ENCODE data around the gene FAR2. TPM values are rescaled to one million over a fixed set of nuclear protein-coding genes. Genes with fewer than 3 reads are reported as not detected.
A peak's percentile ranks its signal among the peaks of the same experiment; 100 is the strongest.

Gene FAR2
- total RNA-seq, 2 experiments from 2014 or later, result 0.53 to 1.6 TPM

GRCh38 chr12:29241821-29242591 lies 92.9 kb downstream of the FAR2 start:
- no peaks in the 10 kb centered on the region for H3K36me3 Mint-ChIP-seq (ENCODE audit: low read depth)
- POLR2A ChIA-PET, result no interaction called here
- H3K27ac Mint-ChIP-seq, result no peak overlapping the region
- H3K4me1 ChIP-seq (ENCODE audit: insufficient read depth, low read length), result peaks cover 4% of the 10 kb centered on the region
- peak in 3 of 14 experiments; percentile 9 to 73 (median 62) for DNase-seq
- H3K27ac ChIP-seq (ENCODE audit: low read depth in 1 of 2, low read length in 2 of 2), result no peak overlapping the region
- H3K4me3 Mint-ChIP-seq, result no peak overlapping the region
- no peak for ATAC-seq (ENCODE audit: poor library complexity)
- no peak overlapping the region for H3K4me3 ChIP-seq (ENCODE audit: low read length)
- peaks cover 2% of the 10 kb centered on the region for H3K9me3 Mint-ChIP-seq
- H3K36me3 ChIP-seq (ENCODE audit: insufficient read depth, low read length), result no peaks in the 10 kb centered on the region
- CTCF ChIA-PET, result no interaction called here
- no peak for TF ChIP-seq CTCF (IDR thresholded peaks at IDR 0.05)
- peaks cover 0 to 7% of the 10 kb centered on the region in 2 experiments for H3K9me3 ChIP-seq (ENCODE audit: control insufficient read depth in 1 of 2, insufficient read depth in 1 of 2, low read length in 2 of 2)
- intact Hi-C loops (cut with DNase I, micrococcal nuclease), result no loop called here
- H3K27me3 Mint-ChIP-seq, result no peaks in the 10 kb centered on the region
- no peaks in the 10 kb centered on the region for H3K27me3 ChIP-seq (ENCODE audit: control insufficient read depth in 1 of 2, insufficient read depth in 2 of 2, low read length in 2 of 2)
- H3K4me1 Mint-ChIP-seq (ENCODE audit: low read depth), result peaks cover 7% of the 10 kb centered on the region

- Histone ChIP-seq H3K4me1 (ENCODE audit: insufficient read depth, low read length) (peaks cover 4% of the 10 kb centered on the region), H3K36me3 (ENCODE audit: insufficient read depth, low read length) (no peaks in the 10 kb centered on the region), H3K27me3 (ENCODE audit: control insufficient read depth in 1 of 2, insufficient read depth in 2 of 2, low read length in 2 of 2) (no peaks in the 10 kb centered on the region), H3K27ac (ENCODE audit: low read depth in 1 of 2, low read length in 2 of 2) (no peak overlapping the region), H3K4me3 (ENCODE audit: low read length) (no peak overlapping the region), H3K9me3 (ENCODE audit: control insufficient read depth in 1 of 2, insufficient read depth in 1 of 2, low read length in 2 of 2) (peaks cover 0 to 7% of the 10 kb centered on the region in 2 experiments)
- H3K4me1 Mint-ChIP-seq (ENCODE audit: low read depth), result peaks cover 7% of the 10 kb centered on the region
- no peak overlapping the region for H3K27ac Mint-ChIP-seq
- TF ChIP-seq CTCF (IDR thresholded peaks at IDR 0.05), result no peak
- H3K27me3 Mint-ChIP-seq, result no peaks in the 10 kb centered on the region
- peak in 2 of 14 experiments; percentile 26 to 33 for DNase-seq
- ChIA-PET POLR2A (no interaction called here), CTCF (no interaction called here)
- no peak for ATAC-seq (ENCODE audit: poor library complexity)
- H3K9me3 Mint-ChIP-seq, result peaks cover 2% of the 10 kb centered on the region
- intact Hi-C loops (cut with DNase I, micrococcal nuclease), result no loop called here
- no peaks in the 10 kb centered on the region for H3K36me3 Mint-ChIP-seq (ENCODE audit: low read depth)
- H3K4me3 Mint-ChIP-seq, result no peak overlapping the region
Measured at GRCh38 chr12:29242921-29243431, 93.9 kb downstream of the FAR2 start.

- Mint-ChIP-seq H3K4me1 (ENCODE audit: low read depth) (peaks cover 7% of the 10 kb centered on the region), H3K4me3 (no peak overlapping the region), H3K9me3 (peaks cover 2% of the 10 kb centered on the region), H3K36me3 (ENCODE audit: low read depth) (no peaks in the 10 kb centered on the region), H3K27ac (no peak overlapping the region), H3K27me3 (no peaks in the 10 kb centered on the region)
- no peaks in the 10 kb centered on the region for H3K27me3 ChIP-seq (ENCODE audit: control insufficient read depth in 1 of 2, insufficient read depth in 2 of 2, low read length in 2 of 2)
- H3K36me3 ChIP-seq (ENCODE audit: insufficient read depth, low read length), result no peaks in the 10 kb centered on the region
- ChIA-PET CTCF (no interaction called here), POLR2A (no interaction called here)
- no peak for TF ChIP-seq CTCF (IDR thresholded peaks at IDR 0.05)
- H3K4me1 ChIP-seq (ENCODE audit: insufficient read depth, low read length), result peaks cover 4% of the 10 kb centered on the region
- intact Hi-C loops (cut with DNase I, micrococcal nuclease), result no loop called here
- H3K27ac ChIP-seq (ENCODE audit: low read depth in 1 of 2, low read length in 2 of 2), result no peak overlapping the region
- peaks cover 0 to 7% of the 10 kb centered on the region in 2 experiments for H3K9me3 ChIP-seq (ENCODE audit: control insufficient read depth in 1 of 2, insufficient read depth in 1 of 2, low read length in 2 of 2)
- no peak for DNase-seq
- no peak overlapping the region for H3K4me3 ChIP-seq (ENCODE audit: low read length)
- ATAC-seq (ENCODE audit: poor library complexity), result no peak
Measured at GRCh38 chr12:29244159-29244765, 95.2 kb downstream of the FAR2 start.

Data from CD4-positive, alpha-beta T cell (primary cell).